TTC549 (cell line): ENCODE results near the gene UBASH3B.
"Not testable (repeated sequence)": the region's sequence is repeated elsewhere in the genome, so short reads cannot be mapped to it uniquely, and the experiment has no call there.

ENCODE experiments used
- FAIRE-seq: peaks from 2 replicates; lab custom pipeline; 2012; peaks lifted over from hg19 to GRCh38; lab: Jason Lieb, UNC

Gene UBASH3B

GRCh38 chr11:122815900-122816299 is 160.4 kb downstream of the UBASH3B start:
- FAIRE-seq: no peak

GRCh38 chr11:122816761-122817520 is 161.4 kb downstream of the UBASH3B start:
- no peak for FAIRE-seq

- no peak for FAIRE-seq
Measured at GRCh38 chr11:122820158-122820557, 164.6 kb downstream of the UBASH3B start.

- FAIRE-seq: no peak
Measured at GRCh38 chr11:122821169-122821568, 165.6 kb downstream of the UBASH3B start.

GRCh38 chr11:122822241-122822640 is 166.7 kb downstream of the UBASH3B start:
- FAIRE-seq: no peak

- FAIRE-seq: no peak
Measured at GRCh38 chr11:122823564-122823963, 168.0 kb downstream of the UBASH3B start.

GRCh38 chr11:122829371-122829770 is 173.8 kb downstream of the UBASH3B start:
- not testable (repeated sequence) for FAIRE-seq

- FAIRE-seq: not testable (repeated sequence)
Measured at GRCh38 chr11:122832297-122832696, 176.8 kb downstream of the UBASH3B start.

GRCh38 chr11:122832721-122833470 is 177.4 kb downstream of the UBASH3B start:
- FAIRE-seq: no peak

GRCh38 chr11:122833846-122834464 is 178.4 kb downstream of the UBASH3B start:
- no peak for FAIRE-seq

GRCh38 chr11:122836916-122837315 is 181.4 kb downstream of the UBASH3B start:
- FAIRE-seq: no peak

- no peak for FAIRE-seq
Measured at GRCh38 chr11:122837528-122838346, 182.2 kb downstream of the UBASH3B start.

GRCh38 chr11:122843281-122844141 is 188.0 kb downstream of the UBASH3B start:
- no peak for FAIRE-seq

GRCh38 chr11:122847466-122847865 is 191.9 kb downstream of the UBASH3B start:
- no peak for FAIRE-seq

GRCh38 chr11:122848186-122848585 is 192.7 kb downstream of the UBASH3B start:
- no peak for FAIRE-seq

- no peak for FAIRE-seq
Measured at GRCh38 chr11:122850076-122850631, 194.6 kb downstream of the UBASH3B start.

- no peak for FAIRE-seq
Measured at GRCh38 chr11:122851366-122851966, 195.9 kb downstream of the UBASH3B start.

- no peak for FAIRE-seq
Measured at GRCh38 chr11:122852074-122852795, 196.7 kb downstream of the UBASH3B start.

GRCh38 chr11:122852796-122853160 is 197.3 kb downstream of the UBASH3B start:
- FAIRE-seq: no peak

- FAIRE-seq: no peak
Measured at GRCh38 chr11:122853261-122853660, 197.7 kb downstream of the UBASH3B start.
